Fibroblast of mammary gland (primary cell): Measurements from ENCODE around the gene PLCB3.
"Not testable (repeated sequence)": the region's sequence is repeated elsewhere in the genome, so short reads cannot be mapped to it uniquely, and the experiment has no call there.

ENCODE experiments used
- DNase-seq: peaks from one replicate; pipeline ENCODE4 v3.0.0-alpha.2; 2010; ENCODE audit warnings: low read depth
- H3K4me3 ChIP-seq: 2 replicates; pipeline ENCODE4 v1.5.1; 2011; ENCODE audit warnings: low read depth, mild to moderate bottlenecking, low read length, moderate library complexity; ENCODE audit not compliant: control insufficient read depth
- CTCF ChIP-seq: conservative IDR thresholded peaks from 2 replicates; pipeline ENCODE4 v1.5.1; 2011; ENCODE audit warnings: low read depth, low read length, inconsistent platforms; ENCODE audit not compliant: control insufficient read depth, insufficient read depth

The PLCB3 gene

GRCh38 chr11:64312947-64313346 lies 61.6 kb downstream of the PLCB3 start:
- TF ChIP-seq CTCF = no peak
- DNase-seq = no peak

GRCh38 chr11:64313491-64314145 lies 62.3 kb downstream of the PLCB3 start:
- TF ChIP-seq CTCF = no peak
- peak overlapping the region; percentile 19 for H3K4me3 ChIP-seq
- DNase-seq = peak; percentile 72

More at GRCh38 chr11:64312947-64313346, 61.6 kb downstream of the PLCB3 start:
- H3K4me3 ChIP-seq = no peak overlapping the region

GRCh38 chr11:64314146-64314804 lies 62.9 kb downstream of the PLCB3 start:
- peak overlapping the region; percentile 12 for H3K4me3 ChIP-seq
- peak; percentile 28 for TF ChIP-seq CTCF
- no peak for DNase-seq

GRCh38 chr11:64314805-64315561 lies 63.7 kb downstream of the PLCB3 start:
- H3K4me3 ChIP-seq = no peak overlapping the region
- no peak for TF ChIP-seq CTCF
- DNase-seq = no peak

- H3K4me3 ChIP-seq, DNase-seq: not testable (repeated sequence)
Measured at GRCh38 chr11:64315667-64316526, 64.6 kb downstream of the PLCB3 start.

GRCh38 chr11:64316672-64317324 lies 65.5 kb downstream of the PLCB3 start:
- H3K4me3 ChIP-seq = peak overlapping the region; percentile 92
- TF ChIP-seq CTCF = no peak
- DNase-seq = no peak
